A549 (cell line): ENCODE data around the gene NADK2. TPM values are rescaled to one million over a fixed set of nuclear protein-coding genes. Genes with fewer than 3 reads are reported as not detected.
A peak's percentile ranks its signal among the peaks of the same experiment; 100 is the strongest.

Source experiments
- ATAC-seq, 2 experiments: fragments of 200-7000 bp in 1 of 2; fragments of >200 bp in 1 of 2; cut with Nextera tagmentation in 1 of 2; cut with Tn5 transposase in 1 of 2; 3 replicates each; pipeline versions ENCODE4 v1.8.0 to v1.9.1; 2018 to 2020; ENCODE audit warnings: mild to moderate bottlenecking in 1 of 2, moderate library complexity in 1 of 2
- CTCF ChIA-PET: fragments of 300-600 bp; sonication (Branson Sonifier 250); formaldehyde crosslinking; extraction: SDS; loops from one replicate; lab custom pipeline; 2021; ENCODE audit warnings: antibody characterized with exemption, inconsistent platforms; lab: Yijun Ruan, JAX
- POLR2A ChIA-PET: fragments of 350-600 bp; formaldehyde crosslinking; extraction: SDS; loops from one replicate; lab custom pipeline; 2021; ENCODE audit warnings: antibody characterized with exemption, inconsistent platforms; lab: Yijun Ruan, JAX
- DNase-seq, 2 experiments: peaks; one replicate each; pipeline versions ENCODE4 v3.0.0 to v3.0.0-alpha.2; 2011 to 2016; ENCODE audit warnings: low read depth in 1 of 2, low spot score in 1 of 2
- FAIRE-seq: peaks from 2 replicates; lab custom pipeline; 2011; peaks lifted over from hg19 to GRCh38; lab: Jason Lieb, UNC
- H3K27ac ChIP-seq, 2 experiments: fragments of >200 bp; sonication (Bioruptor Twin); formaldehyde crosslinking; 3 replicates each; pipeline ENCODE4 v1.5.1; 2016 to 2017
- H3K4me1 ChIP-seq: fragments of >200 bp; sonication (Bioruptor Twin); formaldehyde crosslinking; 3 replicates; pipeline ENCODE4 v1.6.1; 2016
- H3K4me2 ChIP-seq: fragments of >200 bp; sonication (Bioruptor Twin); formaldehyde crosslinking; 3 replicates; pipeline ENCODE4 v1.6.1; 2016
- H3K4me3 ChIP-seq: fragments of >200 bp; sonication (Bioruptor Twin); formaldehyde crosslinking; 3 replicates; pipeline ENCODE4 v1.5.1; 2016
- H3K9me3 ChIP-seq: fragments of >200 bp; sonication (Bioruptor Twin); formaldehyde crosslinking; 3 replicates; pipeline ENCODE4 v1.6.1; 2016
- CBX8 ChIP-seq: fragments of 200-600 bp; sonication (generic); IDR thresholded peaks from 2 replicates; pipeline ENCODE4 v1.6.1; 2016
- CHD2 ChIP-seq: fragments of 150-350 bp; IDR thresholded peaks from 2 replicates; pipeline ENCODE4 v1.6.1; 2014; ENCODE audit warnings: low read length; ENCODE audit not compliant: partially characterized antibody
- EP300 ChIP-seq, 2 experiments: fragments of >200 bp; sonication (Bioruptor Twin); formaldehyde crosslinking; IDR thresholded peaks; 2 replicates in 1 of 2; 3 replicates in 1 of 2; pipeline ENCODE4 v1.6.1; 2016 to 2017
- FOSL2 ChIP-seq, 2 experiments: fragments of 450-650 bp in 1 of 2; fragments of >200 bp in 1 of 2; sonication (Bioruptor Twin) in 1 of 2; formaldehyde crosslinking; IDR thresholded peaks; 2 replicates each; pipeline versions ENCODE4 v1.5.0 to v1.6.1; 2016 to 2020; ENCODE audit warnings: mild to moderate bottlenecking in 1 of 2, moderate library complexity in 1 of 2
- HOXB5 ChIP-seq: fragments of 250-450 bp; sonication (Bioruptor Pico); IDR thresholded peaks from 2 replicates; pipeline ENCODE4 v1.5.0; 2020; ENCODE audit warnings: mild to moderate bottlenecking, moderate library complexity
- JUNB ChIP-seq: fragments of >200 bp; sonication (Bioruptor Twin); formaldehyde crosslinking; IDR thresholded peaks from 2 replicates; pipeline ENCODE4 v1.6.1; 2016
- RAD21 ChIP-seq, 2 experiments: fragments of >200 bp in 1 of 2; sonication (Bioruptor Twin) in 1 of 2; formaldehyde crosslinking in 1 of 2; IDR thresholded peaks in 1 of 2; conservative IDR thresholded peaks in 1 of 2; 2 replicates in 1 of 2; 3 replicates in 1 of 2; pipeline ENCODE4 v1.6.1; 2012 to 2018; ENCODE audit warnings: inconsistent platforms in 1 of 2
- RCOR1 ChIP-seq: fragments of 150-350 bp; IDR thresholded peaks from 2 replicates; pipeline ENCODE4 v1.6.1; 2014; ENCODE audit warnings: antibody characterized with exemption, low read length, low read depth
- RNF2 ChIP-seq: fragments of 200-600 bp; sonication (generic); IDR thresholded peaks from 2 replicates; pipeline ENCODE4 v1.6.1; 2016; ENCODE audit warnings: low read depth, mild to moderate bottlenecking, antibody characterized with exemption, moderate library complexity, borderline replicate concordance
- SREBF2 ChIP-seq: fragments of 450-650 bp; IDR thresholded peaks from 2 replicates; pipeline ENCODE4 v1.6.1; 2014; ENCODE audit warnings: mild to moderate bottlenecking, moderate library complexity
- WGBS: methylation state at CpG from one replicate; pipeline ENCODE4 v1.1.6; 2017; ENCODE audit errors: missing lambda C conversion rate; 5-methylcytosine and 5-hydroxymethylcytosine counted together
- polyA plus RNA-seq, 4 experiments: library from polyadenylated mRNA; depleted of rRNA in 3 of 4; stranded (reverse); fragments of >200 nt; fragmentation: RNase III in 1 of 4; extraction: RNeasy Plus Mini Kit Qiagen cat#74134 plus additional on column Dnase treatment in 1 of 4; gene quantifications; 2 replicates in 3 of 4; 3 replicates in 1 of 4; pipeline ENCODE4 v1.2.3, GENCODE V29; 2011 to 2017
- TF ChIP-seq, protein P1 (sequence below): fragments of 250-450 bp; sonication (Bioruptor Pico); IDR thresholded peaks from 2 replicates; pipeline ENCODE4 v1.5.0; 2021; ENCODE audit warnings: mild to moderate bottlenecking, moderate library complexity, borderline replicate concordance
- TF ChIP-seq, protein P2 (sequence below): fragments of >200 bp; sonication (Bioruptor Twin); formaldehyde crosslinking; IDR thresholded peaks from 3 replicates; pipeline ENCODE4 v1.5.1; 2016
- TF ChIP-seq, protein P3 (sequence below): fragments of >200 bp; sonication (Bioruptor Twin); formaldehyde crosslinking; IDR thresholded peaks from 3 replicates; pipeline ENCODE4 v1.6.1; 2016
- TF ChIP-seq, protein P4 (sequence below): IDR thresholded peaks from 2 replicates; pipeline ENCODE4 v1.6.1; 2012

Gene NADK2
- polyA plus RNA-seq, 2 of the 4 experiments (the other 2 are of a cell fraction): 12.6 to 21.9 TPM

DNA sequence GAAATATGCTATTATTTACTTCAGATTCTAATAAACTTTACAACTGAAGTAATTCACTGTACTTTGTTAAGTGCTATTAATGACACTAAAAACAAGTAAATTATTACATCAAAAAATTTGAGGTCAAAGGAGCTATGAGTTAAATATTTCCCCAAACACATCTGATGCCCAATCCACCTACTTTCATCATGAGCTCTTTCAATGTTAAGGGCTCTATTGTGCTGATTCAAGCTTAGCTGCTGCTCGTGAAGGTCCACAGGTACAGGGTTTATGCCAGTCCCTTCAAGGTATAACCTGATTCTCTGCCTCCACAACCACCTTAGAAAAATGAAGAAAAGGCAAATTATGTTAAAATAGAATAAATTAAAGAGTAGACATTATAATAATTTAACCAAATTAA, 24.2 kb downstream of the NADK2 start:
- no peaks in the 10 kb centered on the region for H3K4me1 ChIP-seq
- TF ChIP-seq RCOR1 (no peak), JUNB (no peak)
- TF ChIP-seq, all 56 proteins: peak for 0
- DNase-seq: no peak
- Histone ChIP-seq H3K9me3 (no peaks in the 10 kb centered on the region), H3K4me2 (no peak overlapping the region), H3K27ac (no peak overlapping the region), H3K4me3 (no peak overlapping the region)
- ATAC-seq: no peak
- ChIA-PET POLR2A (no interaction called here), CTCF (interaction anchor here (1.1 to 2.8 kb wide), 3 partner anchors 15 to 89 kb away, joined by 3 to 17 read pairs (median 4); partner anchors contain the start of gene NADK2)
- 77% methylated on average over 1 of the region's 1 CpG for WGBS
- no peak for FAIRE-seq

DNA sequence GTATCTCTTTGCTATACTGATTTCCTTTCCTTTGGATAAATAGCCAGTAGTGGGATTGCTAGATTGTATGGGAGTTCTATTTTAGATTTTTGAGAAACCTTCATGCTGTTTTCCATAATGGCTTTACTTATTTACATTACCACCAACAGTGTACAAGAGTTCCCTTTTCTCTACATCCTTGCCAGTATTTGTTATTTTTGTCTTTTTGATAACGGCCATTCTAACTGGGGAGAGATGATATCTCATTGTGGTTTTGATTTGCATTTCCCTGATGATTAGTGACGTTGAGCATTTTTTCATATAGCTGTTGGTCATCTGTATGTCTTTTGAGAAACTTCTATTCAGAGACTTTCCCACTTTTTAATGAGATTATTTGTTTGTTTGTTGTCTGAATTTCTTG, 25.8 kb downstream of the NADK2 start:
- ATAC-seq (no peak), DNase-seq (no peak)
- H3K27ac ChIP-seq: no peak overlapping the region
- no peak for TF ChIP-seq CHD2
- no peak for TF ChIP-seq EP300 (IDR thresholded peaks at IDR 0.05)
- TF ChIP-seq, protein P1, sequence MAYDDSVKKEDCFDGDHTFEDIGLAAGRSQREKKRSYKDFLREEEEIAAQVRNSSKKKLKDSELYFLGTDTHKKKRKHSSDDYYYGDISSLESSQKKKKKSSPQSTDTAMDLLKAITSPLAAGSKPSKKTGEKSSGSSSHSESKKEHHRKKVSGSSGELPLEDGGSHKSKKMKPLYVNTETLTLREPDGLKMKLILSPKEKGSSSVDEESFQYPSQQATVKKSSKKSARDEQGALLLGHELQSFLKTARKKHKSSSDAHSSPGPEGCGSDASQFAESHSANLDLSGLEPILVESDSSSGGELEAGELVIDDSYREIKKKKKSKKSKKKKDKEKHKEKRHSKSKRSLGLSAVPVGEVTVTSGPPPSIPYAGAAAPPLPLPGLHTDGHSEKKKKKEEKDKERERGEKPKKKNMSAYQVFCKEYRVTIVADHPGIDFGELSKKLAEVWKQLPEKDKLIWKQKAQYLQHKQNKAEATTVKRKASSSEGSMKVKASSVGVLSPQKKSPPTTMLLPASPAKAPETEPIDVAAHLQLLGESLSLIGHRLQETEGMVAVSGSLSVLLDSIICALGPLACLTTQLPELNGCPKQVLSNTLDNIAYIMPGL: no peak
- TF ChIP-seq HOXB5 (CRISPR knock-in tag): no peak
- TF ChIP-seq, all 56 proteins: peak for 0
- Histone ChIP-seq H3K9me3 (no peaks in the 10 kb centered on the region), H3K4me1 (no peaks in the 10 kb centered on the region), H3K4me3 (no peak overlapping the region), H3K4me2 (no peak overlapping the region)
- ChIA-PET POLR2A (no interaction called here), CTCF (interaction anchor here (0.6 to 2.4 kb wide), 3 partner anchors 12 to 783 kb away, joined by 3 to 6 read pairs (median 3); no protein-coding TSS in a partner anchor)
- WGBS: 96% methylated on average over 2 of the region's 2 CpGs
- FAIRE-seq: no peak

DNA sequence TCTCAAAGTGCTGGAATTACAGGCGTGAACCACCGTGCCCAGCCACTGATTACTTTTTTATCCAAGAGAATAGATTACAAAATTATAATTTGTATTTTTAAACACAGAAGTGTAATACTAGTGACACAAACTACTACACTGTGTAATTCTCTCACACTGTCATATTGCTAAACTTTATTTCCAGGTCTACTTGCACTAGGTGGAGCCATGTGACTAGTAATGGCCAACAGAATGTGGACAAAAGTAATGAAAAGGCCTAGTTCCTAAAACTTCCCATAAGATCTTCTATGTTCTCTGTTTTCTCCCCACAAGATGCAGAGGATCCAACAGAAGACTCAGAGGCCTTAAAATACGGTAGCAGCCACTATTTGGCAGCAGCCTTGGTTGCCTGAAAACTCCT, 27.3 kb downstream of the NADK2 start:
- Histone ChIP-seq H3K4me2 (no peak overlapping the region), H3K27ac (no peak overlapping the region), H3K4me1 (no peaks in the 10 kb centered on the region), H3K4me3 (no peak overlapping the region), H3K9me3 (no peaks in the 10 kb centered on the region)
- no peak for FAIRE-seq
- 98% methylated on average over 3 of the region's 3 CpGs for WGBS
- TF ChIP-seq RAD21 (conservative IDR thresholded peaks at IDR 0.05 in 1 of 2, IDR thresholded peaks at IDR 0.05 in 1 of 2) (peak; percentile 25 to 32; a peak in 3 of 5 replicates), CHD2 (no peak)
- TF ChIP-seq, protein P2, sequence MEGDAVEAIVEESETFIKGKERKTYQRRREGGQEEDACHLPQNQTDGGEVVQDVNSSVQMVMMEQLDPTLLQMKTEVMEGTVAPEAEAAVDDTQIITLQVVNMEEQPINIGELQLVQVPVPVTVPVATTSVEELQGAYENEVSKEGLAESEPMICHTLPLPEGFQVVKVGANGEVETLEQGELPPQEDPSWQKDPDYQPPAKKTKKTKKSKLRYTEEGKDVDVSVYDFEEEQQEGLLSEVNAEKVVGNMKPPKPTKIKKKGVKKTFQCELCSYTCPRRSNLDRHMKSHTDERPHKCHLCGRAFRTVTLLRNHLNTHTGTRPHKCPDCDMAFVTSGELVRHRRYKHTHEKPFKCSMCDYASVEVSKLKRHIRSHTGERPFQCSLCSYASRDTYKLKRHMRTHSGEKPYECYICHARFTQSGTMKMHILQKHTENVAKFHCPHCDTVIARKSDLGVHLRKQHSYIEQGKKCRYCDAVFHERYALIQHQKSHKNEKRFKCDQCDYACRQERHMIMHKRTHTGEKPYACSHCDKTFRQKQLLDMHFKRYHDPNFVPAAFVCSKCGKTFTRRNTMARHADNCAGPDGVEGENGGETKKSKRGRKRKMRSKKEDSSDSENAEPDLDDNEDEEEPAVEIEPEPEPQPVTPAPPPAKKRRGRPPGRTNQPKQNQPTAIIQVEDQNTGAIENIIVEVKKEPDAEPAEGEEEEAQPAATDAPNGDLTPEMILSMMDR: peak; percentile 15; the same call in 1 of the 3 replicates
- DNase-seq: no peak
- CTCF ChIA-PET: interaction anchor here (1.0 to 2.4 kb wide), 2 partner anchors 74 to 91 kb away, joined by 3 to 6 read pairs; no protein-coding TSS in a partner anchor
- ATAC-seq: no peak
- POLR2A ChIA-PET: no interaction called here

DNA sequence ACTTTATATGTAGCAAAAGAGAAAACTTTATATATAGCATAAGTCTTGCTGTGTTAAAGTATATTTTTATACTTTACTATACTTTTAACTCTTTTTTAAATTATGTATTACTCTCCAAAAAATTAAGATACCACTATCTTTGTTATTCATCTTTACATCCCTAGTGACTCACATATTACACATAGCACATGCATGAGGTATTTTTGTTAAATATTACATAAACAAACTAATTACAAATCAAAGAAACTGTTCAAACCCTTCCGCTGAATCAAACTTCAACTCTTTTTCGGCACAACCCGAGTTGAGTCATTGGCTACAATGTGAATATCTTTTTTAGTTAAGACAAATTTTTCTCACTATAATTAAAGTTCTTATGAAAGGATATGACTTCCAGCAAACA, 32.1 kb downstream of the NADK2 start:
- H3K4me3 ChIP-seq: no peak overlapping the region
- ChIA-PET CTCF (no interaction called here), POLR2A (no interaction called here)
- H3K9me3 ChIP-seq: no peaks in the 10 kb centered on the region
- no peak overlapping the region for H3K27ac ChIP-seq
- no peak for TF ChIP-seq RNF2
- TF ChIP-seq, protein P3, sequence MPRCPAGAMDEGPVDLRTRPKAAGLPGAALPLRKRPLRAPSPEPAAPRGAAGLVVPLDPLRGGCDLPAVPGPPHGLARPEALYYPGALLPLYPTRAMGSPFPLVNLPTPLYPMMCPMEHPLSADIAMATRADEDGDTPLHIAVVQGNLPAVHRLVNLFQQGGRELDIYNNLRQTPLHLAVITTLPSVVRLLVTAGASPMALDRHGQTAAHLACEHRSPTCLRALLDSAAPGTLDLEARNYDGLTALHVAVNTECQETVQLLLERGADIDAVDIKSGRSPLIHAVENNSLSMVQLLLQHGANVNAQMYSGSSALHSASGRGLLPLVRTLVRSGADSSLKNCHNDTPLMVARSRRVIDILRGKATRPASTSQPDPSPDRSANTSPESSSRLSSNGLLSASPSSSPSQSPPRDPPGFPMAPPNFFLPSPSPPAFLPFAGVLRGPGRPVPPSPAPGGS: no peak
- no peak for TF ChIP-seq CBX8
- no peak for TF ChIP-seq JUNB
- no peak for TF ChIP-seq SREBF2
- no peak for TF ChIP-seq FOSL2 (IDR thresholded peaks at IDR 0.05)
- no peak for TF ChIP-seq FOSL2 (CRISPR knock-in tag; IDR thresholded peaks at IDR 0.05)
- TF ChIP-seq, protein P4, sequence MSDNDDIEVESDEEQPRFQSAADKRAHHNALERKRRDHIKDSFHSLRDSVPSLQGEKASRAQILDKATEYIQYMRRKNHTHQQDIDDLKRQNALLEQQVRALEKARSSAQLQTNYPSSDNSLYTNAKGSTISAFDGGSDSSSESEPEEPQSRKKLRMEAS: no peak
- H3K4me1 ChIP-seq: no peaks in the 10 kb centered on the region
- FAIRE-seq (no peak), ATAC-seq (no peak), DNase-seq (no peak)
- no peak overlapping the region for H3K4me2 ChIP-seq
- 84% methylated on average over 3 of the region's 3 CpGs for WGBS
